ENCODE measurements around the gene BHLHA15.
A peak's percentile ranks its signal among the peaks of the same experiment; 100 is the strongest.

GRCh38 chr7:98250789-98251188, 39.5 kb downstream of the BHLHA15 start:
- TF ChIP-seq EZH2phosphoT487 (conservative IDR thresholded peaks at IDR 0.05; ENCODE audit: low read length) (no peak), CTCF (IDR thresholded peaks at IDR 0.05; ENCODE audit: insufficient read depth, low read length, poor library complexity, severe bottlenecking) (peak; percentile 12)
